G401 (cell line): ENCODE results near the gene ARID3C. TPM values are rescaled to one million over a fixed set of nuclear protein-coding genes. Genes with fewer than 3 reads are reported as not detected.

Experiments used
- DNase-seq: peaks from one replicate; pipeline ENCODE4 v3.0.0-alpha.2; 2015; ENCODE audit warnings: low spot score
- in situ Hi-C: cut with HindIII; loops from 2 replicates; pipeline ENCODE4 v1.10.0; 2016; ENCODE audit warnings: low sequenced_read_pairs, mixed read lengths
- total RNA-seq: library from RNA; depleted of rRNA; stranded (reverse); fragments of >200 nt; shearing (Covaris generic); gene quantifications from 2 replicates; pipeline ENCODE4 v1.2.3, GENCODE V29; 2014; rRNA removed

ARID3C gene
- 1.5 TPM in 1 of 2 replicates, not detected in the other for total RNA-seq

- in situ Hi-C loops, result no loop called here
These were observed at the start of gene ARID3C for GRCh38 chr9:34628656-34629490. Gene ARID3C, minus strand, starts transcription at chr9:34629066. Its CDS starts 1,052 bp downstream, at chr9:34628014.

GRCh38 chr9:34675869-34676268, 47.0 kb upstream of the ARID3C start:
- in situ Hi-C loops, result no loop called here
- DNase-seq, result no peak

More at GRCh38 chr9:34628656-34629490, at the start of gene ARID3C:
- peak; percentile 27 for DNase-seq

DNA sequence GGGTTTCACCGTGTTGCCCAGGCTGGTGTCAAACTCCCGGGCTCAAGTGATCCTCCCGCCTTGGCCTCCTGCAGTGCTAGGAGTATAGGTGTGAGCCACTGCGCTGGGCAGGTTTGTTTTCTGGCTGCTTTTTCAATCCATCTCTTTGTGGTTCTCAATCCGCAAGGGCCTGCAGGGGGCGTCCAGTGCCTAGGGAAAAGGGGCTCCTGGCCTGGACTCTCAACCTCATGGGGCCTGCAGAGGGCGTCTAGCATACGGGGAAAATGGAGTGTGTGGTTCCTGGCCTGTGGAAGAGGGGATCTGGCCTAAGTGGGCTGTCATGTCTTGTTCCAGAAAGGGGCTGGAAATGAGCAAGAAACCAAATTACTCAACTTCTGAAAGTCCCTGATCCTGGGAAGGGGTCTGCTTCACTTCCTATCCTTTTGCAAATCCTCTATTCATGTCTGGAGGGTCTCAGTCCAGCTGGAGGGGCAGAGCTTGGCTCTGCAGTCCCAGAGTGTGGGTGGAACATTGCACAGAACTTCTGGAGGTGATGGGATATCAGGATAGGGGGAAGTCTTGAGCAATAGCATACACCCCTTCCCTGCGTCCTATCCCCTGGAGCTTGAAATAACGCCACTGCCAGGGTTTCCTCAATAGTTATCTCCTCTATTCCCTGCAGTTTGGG, 46.3 kb upstream of the ARID3C start:
- in situ Hi-C loops, result no loop called here
- DNase-seq, result peak; percentile 44

DNA sequence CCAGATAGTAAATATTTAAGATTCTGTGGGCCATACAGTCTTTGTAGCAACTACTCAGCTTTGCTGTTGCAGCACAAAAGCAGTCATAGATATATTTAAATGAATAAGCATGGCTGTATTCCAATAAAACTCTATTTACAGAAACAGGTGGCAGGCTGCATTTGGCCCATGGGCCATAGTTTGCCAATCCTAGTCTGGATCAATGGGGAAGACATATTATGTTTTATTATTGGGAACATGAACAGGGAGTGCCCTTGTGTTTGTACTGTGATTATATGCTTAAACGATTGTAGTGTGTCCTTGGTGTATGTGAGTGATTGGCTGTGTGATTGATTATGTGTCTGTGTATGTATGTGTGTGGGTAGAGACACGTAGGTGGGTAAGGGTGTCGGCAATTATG, 45.6 kb upstream of the ARID3C start:
- no peak for DNase-seq
- in situ Hi-C loops, result no loop called here

GRCh38 chr9:34671307-34671706, 42.4 kb upstream of the ARID3C start:
- no peak for DNase-seq
- in situ Hi-C loops, result no loop called here

DNA sequence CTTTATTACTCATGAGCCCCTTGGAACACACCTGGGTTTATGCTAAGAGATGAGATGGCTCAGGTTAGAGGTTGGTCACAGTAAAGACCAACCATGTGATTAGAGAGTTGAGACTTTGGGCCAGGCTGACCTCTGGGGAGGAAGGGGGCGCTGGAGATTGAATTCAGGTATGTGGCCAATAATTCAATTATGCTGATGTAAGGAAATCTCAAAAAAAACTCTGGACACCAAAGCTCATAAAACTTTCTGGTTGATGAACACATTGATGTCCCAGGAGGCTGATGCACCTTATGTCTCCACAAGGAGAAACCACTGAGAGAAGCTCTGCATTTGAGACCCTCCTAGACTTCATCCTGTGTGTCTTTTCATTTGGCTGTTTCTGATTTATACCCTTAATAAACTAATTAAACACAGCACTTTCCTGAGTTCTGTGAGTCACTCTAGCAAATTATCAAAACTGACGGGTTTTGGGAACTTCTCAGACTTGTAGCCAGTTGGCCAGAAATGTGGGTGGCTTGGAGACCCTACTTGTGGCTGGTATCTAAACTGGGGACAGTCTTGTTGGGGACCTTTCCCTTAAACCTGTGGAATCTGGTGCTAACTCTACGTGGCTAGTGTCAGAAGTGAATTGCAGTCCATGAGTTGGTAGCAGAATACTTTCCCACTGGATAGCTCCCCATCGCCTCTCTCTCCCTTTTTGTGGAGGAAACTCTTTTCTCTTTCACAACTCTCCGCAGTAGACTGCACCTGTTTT, 41.1 kb upstream of the ARID3C start:
- in situ Hi-C loops, result no loop called here
- DNase-seq, result no peak

DNA sequence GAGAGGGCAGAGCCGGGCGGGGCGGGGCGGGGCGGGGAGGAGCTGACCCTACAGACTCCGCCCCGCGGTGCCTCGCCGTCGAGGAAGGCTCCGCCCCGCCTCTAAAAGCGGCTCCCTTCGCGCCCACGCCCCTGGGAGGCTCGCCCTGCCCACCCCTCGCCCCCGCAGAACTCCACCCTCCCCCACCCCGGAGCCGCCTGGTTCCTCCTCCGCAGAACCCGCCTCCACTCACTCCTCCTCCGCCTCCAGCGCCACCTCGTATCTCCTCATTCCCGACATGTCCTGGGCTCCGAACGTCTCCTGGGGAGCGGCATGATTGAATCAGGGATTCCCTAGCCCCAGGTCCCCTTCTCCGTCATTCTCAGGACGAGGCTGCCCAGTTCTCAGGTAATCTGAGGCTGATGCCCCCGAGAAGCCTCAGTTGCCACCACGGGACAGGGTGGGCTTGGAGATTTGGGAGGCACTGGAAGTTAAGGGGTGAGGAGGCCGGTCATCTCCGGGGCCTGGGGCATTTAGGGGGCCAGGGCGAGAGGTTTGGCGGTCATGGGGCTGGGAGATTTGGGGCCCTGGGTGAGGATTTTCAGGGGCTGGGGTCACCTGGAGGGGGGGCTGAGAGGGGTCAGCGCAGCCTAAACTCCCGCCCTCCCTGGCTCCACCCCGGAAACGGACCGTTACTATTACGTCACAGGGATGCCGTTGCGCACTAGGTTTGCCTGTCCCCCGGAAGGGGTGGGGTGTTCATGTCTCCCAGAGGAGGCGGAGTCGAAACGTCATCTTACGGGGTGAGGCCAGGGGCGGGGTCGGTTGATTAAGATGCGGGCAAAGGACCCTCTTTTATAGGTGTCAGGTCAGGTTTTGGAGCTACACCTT, 36.8 kb upstream of the ARID3C start:
- in situ Hi-C loops, result no loop called here
- peak; percentile 99 for DNase-seq

- no peak for DNase-seq
- in situ Hi-C loops, result no loop called here
These were observed 36.2 kb upstream of the ARID3C start for GRCh38 chr9:34665067-34665380.

GRCh38 chr9:34664281-34665066, 35.6 kb upstream of the ARID3C start:
- in situ Hi-C loops, result no loop called here
- DNase-seq, result peak; percentile 82

DNA sequence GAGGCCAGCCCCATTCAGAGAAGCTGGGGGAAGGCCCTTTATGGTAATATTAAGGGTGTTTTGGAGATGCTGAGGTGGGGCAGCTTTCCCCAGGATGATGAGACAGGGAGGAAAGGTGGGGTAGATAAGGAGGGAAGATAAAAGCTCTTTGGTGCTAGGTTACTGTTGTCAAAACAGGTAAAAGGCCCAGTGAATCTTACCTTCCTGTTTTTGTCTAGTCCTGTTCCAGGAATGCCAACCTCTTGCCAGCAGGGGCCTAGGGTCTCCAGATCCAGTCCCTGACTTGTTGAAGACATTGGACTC, 34.4 kb upstream of the ARID3C start:
- DNase-seq, result no peak
- in situ Hi-C loops, result no loop called here

GRCh38 chr9:34662526-34663302, 33.8 kb upstream of the ARID3C start, which contains the start of gene CCL27:
Gene CCL27, minus strand, starts transcription at chr9:34662657. Its CDS starts 24 bp downstream, at chr9:34662633.
- no peak for DNase-seq
- in situ Hi-C loops, result no loop called here

DNA sequence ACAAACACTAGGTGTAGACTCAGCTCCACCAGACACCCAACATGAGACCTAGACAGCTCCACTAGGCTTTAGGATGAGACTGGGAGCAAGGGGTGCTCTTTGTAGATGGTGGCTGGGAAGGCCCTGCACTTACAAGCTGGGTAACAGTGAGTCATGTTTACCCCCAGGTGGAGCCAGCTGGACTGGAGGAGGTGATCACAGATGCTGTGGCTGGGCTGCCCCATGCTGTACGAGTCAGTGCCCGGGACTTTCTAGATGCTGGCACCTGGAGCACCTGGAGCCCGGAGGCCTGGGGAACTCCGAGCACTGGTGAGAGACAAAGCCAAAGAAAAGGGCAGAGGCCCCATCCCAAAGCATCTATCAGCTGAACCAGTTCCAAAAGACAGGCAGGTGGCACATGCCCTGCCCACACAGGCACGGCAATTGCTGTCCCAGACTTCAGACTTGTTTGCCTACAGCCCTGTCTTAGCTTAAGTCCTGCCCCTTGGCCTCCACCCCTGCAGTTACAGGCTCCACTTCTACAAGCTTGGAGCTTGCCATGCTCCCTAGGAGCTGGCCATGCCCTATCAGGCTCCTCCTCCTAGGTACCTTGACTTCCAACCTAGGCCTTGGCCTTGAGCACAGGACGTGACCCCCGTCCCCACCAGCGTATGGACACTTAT, 30.9 kb upstream of the ARID3C start:
- in situ Hi-C loops, result no loop called here
- DNase-seq, result no peak

DNA sequence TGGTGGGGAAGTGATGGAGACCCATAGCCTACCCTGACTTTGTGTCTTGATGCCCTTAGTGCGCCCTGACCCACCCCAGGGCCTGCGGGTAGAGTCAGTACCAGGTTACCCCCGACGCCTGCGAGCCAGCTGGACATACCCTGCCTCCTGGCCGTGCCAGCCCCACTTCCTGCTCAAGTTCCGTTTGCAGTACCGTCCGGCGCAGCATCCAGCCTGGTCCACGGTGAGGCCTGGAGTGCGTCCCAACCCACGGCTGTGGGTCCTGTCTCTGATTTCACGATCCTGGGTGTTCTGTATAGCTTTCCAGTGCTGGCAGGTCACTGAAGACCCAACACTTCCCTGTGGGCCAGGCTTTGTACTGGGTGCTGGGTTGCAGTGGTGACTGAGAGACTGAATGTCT, 29.6 kb upstream of the ARID3C start:
- no peak for DNase-seq
- in situ Hi-C loops, result no loop called here

- no peak for DNase-seq
- in situ Hi-C loops, result no loop called here
These were observed 28.1 kb upstream of the ARID3C start for GRCh38 chr9:34656992-34657391.

DNA sequence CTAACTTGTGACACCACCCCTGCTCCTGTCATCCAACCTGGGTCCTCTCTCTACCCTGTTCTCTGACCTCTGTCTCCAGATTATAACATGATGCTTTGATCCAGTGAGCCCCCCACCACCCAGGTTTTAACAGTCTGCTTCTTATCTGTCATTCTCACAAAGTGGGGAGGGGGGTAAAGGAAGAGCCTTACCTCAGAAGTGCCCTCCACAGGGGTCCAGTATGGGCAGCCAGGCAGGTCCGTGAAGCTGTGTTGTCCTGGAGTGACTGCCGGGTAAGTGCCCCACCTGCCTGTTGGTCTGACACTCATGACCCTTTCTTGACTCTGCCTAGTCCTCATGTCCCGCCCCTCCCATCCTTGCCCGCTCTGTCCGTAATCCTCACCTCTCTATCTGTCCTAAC, 26.5 kb upstream of the ARID3C start:
- DNase-seq, result no peak
- in situ Hi-C loops, result no loop called here

DNA sequence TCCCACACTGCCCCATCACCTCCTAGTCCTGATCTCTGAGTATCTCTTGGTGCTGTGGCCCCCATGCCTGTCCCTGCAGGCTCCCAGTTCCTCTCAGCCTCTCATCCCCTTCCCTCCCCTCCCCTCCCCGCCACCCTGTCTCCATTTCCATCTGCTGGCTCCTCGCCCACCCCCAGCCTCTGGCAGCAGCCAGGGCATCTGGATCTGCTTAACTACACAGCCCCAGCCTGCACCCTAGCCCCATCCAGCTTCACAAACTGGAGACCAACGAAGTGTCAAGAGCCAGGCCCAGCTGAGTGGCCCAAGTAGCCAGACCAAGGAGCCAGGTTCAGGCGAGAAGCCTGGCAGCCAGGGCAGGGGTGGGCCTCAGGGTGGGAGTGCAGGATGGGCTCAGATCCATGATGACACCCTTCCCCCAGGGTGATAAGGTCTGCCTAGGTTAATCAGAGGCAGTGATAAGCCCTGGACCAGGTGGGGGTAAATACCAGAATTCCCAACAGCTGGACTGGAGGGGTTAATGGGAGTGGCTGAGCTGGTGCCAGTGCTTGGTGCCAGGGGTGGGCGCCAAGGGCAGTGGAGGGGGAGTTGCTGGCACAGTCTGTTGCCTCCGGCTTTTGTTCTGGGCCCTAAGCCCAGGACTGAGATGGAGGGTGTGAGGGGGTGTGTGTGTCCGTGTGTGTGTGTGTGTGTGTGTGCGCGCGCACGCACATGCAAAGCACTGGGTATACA, 25.6 kb upstream of the ARID3C start:
- DNase-seq, result peak; percentile 30
- in situ Hi-C loops, result no loop called here
